ENCODE data around the gene TARDBP. TPM values are rescaled to one million over a fixed set of nuclear protein-coding genes. Genes with fewer than 3 reads are reported as not detected.

The TARDBP gene
- total and polyA plus RNA-seq, 2 experiments from 2014 or later: 204 to 313 TPM

GRCh38 chr1:10978719-10979118, 33.7 kb upstream of the TARDBP start (continued):
- no peak for TF ChIP-seq ZNF462 (CRISPR knock-in tag; IDR thresholded peaks at IDR 0.05)
- TF ChIP-seq JUNB (IDR thresholded peaks at IDR 0.05; ENCODE audit: unreplicated experiment): no peak
- no peak for TF ChIP-seq CTCF (conservative IDR thresholded peaks at IDR 0.05; ENCODE audit: low read depth in 2 of 2)
- no peak for TF ChIP-seq EZH2 (IDR thresholded peaks at IDR 0.05; ENCODE audit: low read depth, unreplicated experiment)

GRCh38 chr1:10979483-10979920, 33.0 kb upstream of the TARDBP start:
- Histone ChIP-seq H3K9me2 (ENCODE audit: insufficient read depth) (no peaks in the 10 kb centered on the region), H4K20me1 (replicated peaks; ENCODE audit: insufficient read depth) (no peaks in the 10 kb centered on the region), H3K79me2 (replicated peaks; ENCODE audit: insufficient read depth) (no peaks in the 10 kb centered on the region), H3K4me2 (peak overlapping the region; percentile 63), H3K27ac (ENCODE audit: low read depth) (peak overlapping the region; percentile 83), H3K4me3 (peak overlapping the region; percentile 32; the same call in 1 of the 2 replicates), H3F3A (replicated peaks; ENCODE audit: low read depth) (peaks cover 13% of the 10 kb centered on the region), H3K27me3 (ENCODE audit: insufficient read depth) (no peaks in the 10 kb centered on the region), H2AFZ (peak overlapping the region; percentile 4), H3K4me1 (ENCODE audit: insufficient read depth) (peaks cover 27% of the 10 kb centered on the region), H3K36me3 (ENCODE audit: insufficient read depth) (no peaks in the 10 kb centered on the region)
- no peak for DNase-seq (ENCODE audit: low spot score)
- Mint-ChIP-seq H3K9me3 (peaks cover 3% of the 10 kb centered on the region; the same call in 1 of the 3 replicates), H3K27ac (peak overlapping the region; percentile 75; the same call in 1 of the 2 replicates), H3K4me3 (peak overlapping the region; percentile 63; the same call in 1 of the 3 replicates), H3K4me1 (peaks cover 38% of the 10 kb centered on the region), H3K36me3 (ENCODE audit: low read depth) (peaks cover 1% of the 10 kb centered on the region; the same call in 1 of the 3 replicates), H3K27me3 (ENCODE audit: insufficient read depth, low read depth, poor library complexity) (peaks cover 15% of the 10 kb centered on the region)
- no peak; the same call in 2 of the 3 replicates for ATAC-seq
- TF ChIP-seq CREB1 (CRISPR knock-in tag; IDR thresholded peaks at IDR 0.05; ENCODE audit: low read depth) (no peak), POLR2AphosphoS5 (IDR thresholded peaks at IDR 0.05; ENCODE audit: low read depth) (no peak), ZNF462 (CRISPR knock-in tag; IDR thresholded peaks at IDR 0.05) (no peak), EZH2phosphoT487 (IDR thresholded peaks at IDR 0.05; ENCODE audit: unreplicated experiment) (no peak), JUNB (IDR thresholded peaks at IDR 0.05; ENCODE audit: unreplicated experiment) (no peak)
